COLO668 (cell line): Measurements from ENCODE around the gene SMPD3.
"Not testable (repeated sequence)": the region's sequence is repeated elsewhere in the genome, so short reads cannot be mapped to it uniquely, and the experiment has no call there.

Experiments
- DNase-seq: peaks from one replicate; lab custom pipeline; 2025; ENCODE audit not compliant: unreplicated experiment; lab: John Stamatoyannopoulos, UW

Gene SMPD3

DNA sequence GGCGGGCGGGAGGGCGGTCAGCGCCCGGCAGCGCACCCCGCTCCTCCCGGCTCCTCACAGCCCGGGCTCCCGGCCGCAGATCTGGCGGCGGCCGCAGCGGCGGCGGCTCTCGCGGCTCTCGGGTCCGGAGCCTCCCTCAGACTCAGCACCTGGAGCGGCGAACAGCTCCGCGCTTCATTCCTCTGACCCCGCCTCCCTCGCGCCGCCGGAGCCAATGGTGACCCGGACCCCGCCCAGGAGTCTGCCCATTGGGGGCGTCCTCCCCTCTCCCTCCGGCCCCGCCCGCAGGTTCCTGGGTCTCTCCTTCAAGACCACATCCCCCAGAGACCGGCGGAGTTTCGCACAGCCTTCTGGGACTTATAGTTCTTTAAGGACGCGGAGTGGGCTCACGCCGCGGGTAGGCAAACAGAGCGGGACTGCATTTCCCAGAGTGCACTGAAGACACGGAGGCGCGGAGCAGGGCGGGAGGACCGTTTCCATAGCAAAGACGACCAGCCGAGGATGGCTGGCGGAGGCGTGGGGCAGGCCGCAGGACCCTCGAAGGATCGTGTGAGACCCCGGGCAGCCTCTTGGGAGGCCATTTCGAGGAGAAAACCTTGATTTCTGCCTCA, at the start of gene SMPD3:
Gene SMPD3 (minus strand): TSS at position 149 of the 611 bp plus-strand sequence. CDS start 76,327 bp downstream, outside the sequence.
- DNase-seq = peak; percentile 100

- DNase-seq = no peak
Measured at GRCh38 chr16:68496689-68497088, 48.4 kb upstream of the SMPD3 start.

- DNase-seq = not testable (repeated sequence)
Measured at GRCh38 chr16:68494261-68494660, 46.0 kb upstream of the SMPD3 start.

- DNase-seq = no peak
Measured at GRCh38 chr16:68493412-68494070, 45.2 kb upstream of the SMPD3 start.

- no peak for DNase-seq
Measured at GRCh38 chr16:68492543-68493411, 44.5 kb upstream of the SMPD3 start.

- DNase-seq = no peak
Measured at GRCh38 chr16:68492151-68492542, 43.8 kb upstream of the SMPD3 start.

GRCh38 chr16:68491576-68491950, 43.3 kb upstream of the SMPD3 start:
- no peak for DNase-seq

DNA sequence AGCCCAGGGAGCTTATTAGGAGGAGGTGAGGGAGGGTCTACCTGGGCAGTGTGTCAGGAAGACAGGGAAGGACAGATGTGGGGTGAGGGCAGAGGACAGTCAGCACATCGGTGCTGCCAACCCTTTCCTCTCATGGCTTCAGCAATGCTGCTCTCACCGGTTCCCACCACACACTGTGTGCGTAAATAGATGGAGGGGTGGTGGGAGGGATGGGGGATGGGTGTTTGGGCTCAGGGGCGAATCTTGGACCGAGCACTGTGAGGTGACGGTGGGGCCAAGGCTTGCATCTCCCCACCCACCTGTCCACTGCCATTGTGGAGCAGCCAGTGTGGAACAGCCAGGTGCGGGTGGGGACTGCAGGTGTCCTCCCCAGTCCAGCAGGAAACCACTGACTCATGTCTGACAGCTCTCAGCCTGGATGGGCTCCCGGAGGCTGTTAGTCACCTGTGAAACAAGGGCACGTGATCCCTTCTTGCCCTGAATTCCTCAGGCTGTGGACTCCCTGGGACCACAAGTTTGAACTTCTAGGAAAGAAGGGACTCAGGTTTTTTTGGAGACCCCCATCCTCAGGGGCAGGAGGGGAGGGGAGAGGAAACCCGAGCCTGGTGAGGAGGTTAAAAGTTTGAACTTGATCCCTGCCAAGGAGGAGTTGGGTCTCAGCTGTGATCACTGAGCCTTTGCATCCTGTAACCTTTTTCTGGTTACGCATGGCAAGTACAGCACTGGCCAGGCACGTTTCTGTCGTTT, 42.7 kb upstream of the SMPD3 start:
- DNase-seq = peak; percentile 85

- DNase-seq = no peak
Measured at GRCh38 chr16:68490358-68490757, 42.0 kb upstream of the SMPD3 start.

DNA sequence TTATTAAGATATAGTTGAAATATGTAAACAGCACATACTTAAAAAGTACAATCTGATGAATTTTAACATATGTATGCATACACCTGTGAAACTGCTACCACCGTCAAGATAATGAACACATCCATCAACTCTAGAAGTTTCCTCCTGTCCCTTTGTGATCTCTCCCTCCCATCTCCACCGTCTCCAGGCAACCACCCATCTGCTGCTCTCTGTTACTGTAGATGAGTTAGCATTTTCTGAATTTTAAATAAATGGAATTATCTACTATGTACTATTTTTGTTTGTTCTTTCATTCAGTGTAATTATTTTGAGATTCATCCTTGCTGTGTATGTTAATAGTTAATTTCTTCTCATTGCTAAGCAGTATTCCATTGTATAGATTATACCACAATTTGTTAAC, 40.2 kb upstream of the SMPD3 start:
- peak; percentile 18 for DNase-seq

DNA sequence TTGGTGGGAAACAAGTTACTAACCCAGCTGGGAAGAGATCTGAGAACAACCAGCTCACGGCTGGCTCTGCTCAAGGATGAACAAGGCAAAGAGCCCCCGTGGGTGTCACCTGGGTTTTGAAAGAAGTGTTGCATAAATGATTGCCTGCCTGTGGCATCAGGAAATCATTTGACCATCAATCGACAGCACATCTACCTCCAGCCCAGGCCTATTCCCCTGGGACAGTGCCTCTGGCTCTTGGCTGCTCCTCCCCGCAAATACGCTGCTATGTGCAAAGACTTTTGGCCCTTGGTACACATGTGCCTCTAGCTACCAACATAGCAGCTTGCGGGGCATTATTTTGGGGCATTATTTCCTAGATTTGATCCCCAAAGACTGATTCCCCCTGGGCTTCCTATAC, 39.4 kb upstream of the SMPD3 start:
- no peak for DNase-seq

- DNase-seq = no peak
Measured at GRCh38 chr16:68487203-68487514, 38.9 kb upstream of the SMPD3 start.

DNA sequence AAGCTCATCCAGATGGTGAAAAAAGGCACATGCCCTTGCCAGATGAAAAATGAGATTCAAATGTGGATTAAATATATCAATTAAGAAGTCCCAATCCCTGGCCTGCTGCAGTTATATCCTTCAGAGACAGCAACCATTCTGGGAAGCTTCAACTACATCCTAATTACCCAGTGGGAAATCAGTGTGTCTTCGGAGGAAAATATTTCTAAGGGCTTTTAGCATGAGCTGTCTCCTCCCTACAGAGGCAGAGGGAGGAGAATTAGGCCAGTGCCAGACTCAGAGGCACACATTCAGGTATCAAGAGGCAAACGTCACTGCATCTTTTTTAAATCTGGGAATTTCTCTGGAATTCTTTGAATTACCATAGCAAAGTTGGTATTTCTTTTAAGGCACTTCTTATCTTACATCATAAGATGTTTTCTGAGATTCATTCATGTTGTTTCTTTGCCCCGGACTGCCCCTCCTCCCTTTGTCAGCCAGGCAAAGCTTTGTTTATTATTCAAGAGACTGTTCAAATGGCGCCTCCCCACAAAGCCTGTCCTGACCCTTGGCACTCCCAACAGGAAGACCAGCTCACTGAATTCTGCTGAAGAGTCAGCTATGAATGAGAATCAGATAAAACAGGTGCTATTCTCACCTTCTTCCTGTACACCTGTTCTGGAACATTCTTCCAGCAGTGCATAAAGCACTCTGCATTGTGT, 38.3 kb upstream of the SMPD3 start:
- peak; percentile 21 for DNase-seq

DNA sequence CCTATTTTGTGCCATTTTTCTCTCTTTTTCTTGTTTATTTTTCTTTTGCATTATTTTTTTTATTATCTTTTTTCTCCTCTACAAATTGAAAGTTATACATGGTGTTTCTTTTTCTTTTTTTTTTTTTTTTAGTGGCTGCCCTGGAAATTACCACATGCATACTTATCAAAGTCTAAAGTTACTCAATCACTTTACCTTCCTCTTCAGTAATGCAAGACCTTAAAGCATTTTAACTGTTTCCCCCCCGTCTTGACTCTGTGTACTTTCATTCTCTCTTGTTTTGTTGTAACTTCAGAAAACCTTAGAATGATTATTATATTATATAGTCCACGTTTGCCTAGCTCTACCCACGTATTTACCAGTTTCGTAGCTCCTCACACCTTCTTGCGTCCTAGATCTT, 33.3 kb upstream of the SMPD3 start:
- DNase-seq = no peak

DNA sequence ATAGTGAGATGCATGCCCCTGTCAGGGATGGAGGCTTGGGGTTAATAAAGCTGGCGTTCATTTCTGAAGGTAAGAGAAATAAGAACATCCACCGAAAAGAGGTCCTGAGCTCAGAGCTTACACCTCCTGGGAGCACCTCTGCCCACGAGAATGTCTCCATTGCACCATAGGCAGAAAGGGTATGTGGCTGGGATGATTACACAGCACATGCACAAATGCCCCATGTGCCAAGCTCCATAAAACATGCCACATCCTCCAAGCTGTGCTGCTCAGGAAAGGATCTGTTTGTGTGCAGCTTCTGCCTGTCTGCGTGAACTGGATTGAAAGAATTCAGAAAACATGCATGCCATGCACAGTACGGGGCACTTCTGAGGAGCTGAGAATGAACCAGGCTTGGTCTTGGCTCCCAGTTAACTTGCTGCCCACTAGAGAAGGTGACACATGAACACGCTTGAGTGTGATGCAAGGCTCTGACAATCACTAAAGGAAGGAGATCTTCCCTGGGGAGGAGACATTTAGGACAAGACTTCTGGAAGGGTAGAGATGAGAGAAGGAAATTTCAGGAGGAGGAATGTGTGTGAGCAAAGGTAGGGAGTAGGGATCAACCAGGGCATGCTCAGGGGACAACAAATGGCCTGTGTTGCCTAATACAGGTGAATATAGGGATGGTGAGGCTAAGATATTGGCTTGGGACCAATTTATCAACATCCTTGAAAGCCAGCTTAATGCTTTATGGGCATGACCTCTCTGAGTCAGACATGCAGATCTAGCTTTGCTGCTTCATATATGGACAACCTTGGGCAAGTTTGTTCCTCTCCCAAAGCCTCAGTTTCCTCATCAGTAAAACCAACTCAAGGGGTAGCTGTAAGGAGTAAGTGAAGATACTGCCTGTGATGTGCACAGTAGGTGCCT, 32.0 kb upstream of the SMPD3 start:
- DNase-seq = no peak

GRCh38 chr16:68479271-68479670, 31.0 kb upstream of the SMPD3 start:
- no peak for DNase-seq

DNA sequence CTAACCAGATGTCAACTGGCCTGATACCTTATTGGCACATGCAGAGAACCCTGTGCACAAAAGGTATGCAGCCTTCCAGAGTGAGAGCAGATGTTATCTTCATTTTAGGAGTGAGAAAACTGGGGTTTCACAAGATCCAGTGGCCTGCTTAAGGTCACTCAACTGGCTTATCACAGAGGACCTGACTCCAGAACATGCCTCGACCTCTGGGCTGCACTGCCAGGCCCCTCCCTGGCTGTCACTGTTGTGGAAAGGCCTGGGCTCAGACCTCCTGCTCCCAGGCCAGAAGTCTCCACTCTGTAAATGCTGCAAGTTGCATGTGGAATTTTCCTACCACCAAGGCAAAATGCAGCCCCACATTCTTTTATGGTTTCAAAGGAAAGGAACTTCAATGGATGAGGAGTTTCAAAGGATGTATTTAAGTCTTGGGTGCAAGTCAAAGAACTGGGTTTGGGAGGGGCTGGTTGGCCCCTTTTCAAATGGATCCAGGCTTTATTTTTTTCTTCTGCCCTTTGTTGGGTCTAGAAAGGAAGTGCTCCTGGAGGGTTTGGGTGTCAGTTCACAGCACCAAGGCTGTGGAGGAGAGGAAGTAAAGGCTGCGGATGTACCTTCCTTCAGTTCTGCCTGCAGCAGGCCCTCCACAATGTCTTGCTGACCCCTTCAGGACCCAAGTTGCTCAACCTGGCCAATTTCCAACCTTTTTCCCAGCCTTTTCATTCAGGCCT, 30.4 kb upstream of the SMPD3 start:
- DNase-seq = no peak

- DNase-seq = no peak
Measured at GRCh38 chr16:68475071-68475470, 26.8 kb upstream of the SMPD3 start.

GRCh38 chr16:68473358-68474070, 25.2 kb upstream of the SMPD3 start:
- no peak for DNase-seq
